GM10266 (cell line): ENCODE data around the gene DLL1.

Experiments used
- DNase-seq: peaks from one replicate; pipeline ENCODE4 v3.0.0; 2012; ENCODE audit errors: extremely low spot score
- TF ChIP-seq, protein P1 (sequence below): IDR thresholded peaks from 2 replicates; pipeline ENCODE4 v1.5.1; 2012; ENCODE audit warnings: mild to moderate bottlenecking, low read depth; ENCODE audit not compliant: control insufficient read depth, insufficient read depth; ENCODE audit errors: missing control alignments

DLL1 gene

GRCh38 chr6:170247178-170247701 lies 43.6 kb downstream of the DLL1 start:
- DNase-seq = no peak
- TF ChIP-seq, protein P1, sequence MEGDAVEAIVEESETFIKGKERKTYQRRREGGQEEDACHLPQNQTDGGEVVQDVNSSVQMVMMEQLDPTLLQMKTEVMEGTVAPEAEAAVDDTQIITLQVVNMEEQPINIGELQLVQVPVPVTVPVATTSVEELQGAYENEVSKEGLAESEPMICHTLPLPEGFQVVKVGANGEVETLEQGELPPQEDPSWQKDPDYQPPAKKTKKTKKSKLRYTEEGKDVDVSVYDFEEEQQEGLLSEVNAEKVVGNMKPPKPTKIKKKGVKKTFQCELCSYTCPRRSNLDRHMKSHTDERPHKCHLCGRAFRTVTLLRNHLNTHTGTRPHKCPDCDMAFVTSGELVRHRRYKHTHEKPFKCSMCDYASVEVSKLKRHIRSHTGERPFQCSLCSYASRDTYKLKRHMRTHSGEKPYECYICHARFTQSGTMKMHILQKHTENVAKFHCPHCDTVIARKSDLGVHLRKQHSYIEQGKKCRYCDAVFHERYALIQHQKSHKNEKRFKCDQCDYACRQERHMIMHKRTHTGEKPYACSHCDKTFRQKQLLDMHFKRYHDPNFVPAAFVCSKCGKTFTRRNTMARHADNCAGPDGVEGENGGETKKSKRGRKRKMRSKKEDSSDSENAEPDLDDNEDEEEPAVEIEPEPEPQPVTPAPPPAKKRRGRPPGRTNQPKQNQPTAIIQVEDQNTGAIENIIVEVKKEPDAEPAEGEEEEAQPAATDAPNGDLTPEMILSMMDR = no peak

- TF ChIP-seq, protein P1 = no peak
- DNase-seq = no peak
Measured at GRCh38 chr6:170245475-170245992, 45.3 kb downstream of the DLL1 start.

DNA sequence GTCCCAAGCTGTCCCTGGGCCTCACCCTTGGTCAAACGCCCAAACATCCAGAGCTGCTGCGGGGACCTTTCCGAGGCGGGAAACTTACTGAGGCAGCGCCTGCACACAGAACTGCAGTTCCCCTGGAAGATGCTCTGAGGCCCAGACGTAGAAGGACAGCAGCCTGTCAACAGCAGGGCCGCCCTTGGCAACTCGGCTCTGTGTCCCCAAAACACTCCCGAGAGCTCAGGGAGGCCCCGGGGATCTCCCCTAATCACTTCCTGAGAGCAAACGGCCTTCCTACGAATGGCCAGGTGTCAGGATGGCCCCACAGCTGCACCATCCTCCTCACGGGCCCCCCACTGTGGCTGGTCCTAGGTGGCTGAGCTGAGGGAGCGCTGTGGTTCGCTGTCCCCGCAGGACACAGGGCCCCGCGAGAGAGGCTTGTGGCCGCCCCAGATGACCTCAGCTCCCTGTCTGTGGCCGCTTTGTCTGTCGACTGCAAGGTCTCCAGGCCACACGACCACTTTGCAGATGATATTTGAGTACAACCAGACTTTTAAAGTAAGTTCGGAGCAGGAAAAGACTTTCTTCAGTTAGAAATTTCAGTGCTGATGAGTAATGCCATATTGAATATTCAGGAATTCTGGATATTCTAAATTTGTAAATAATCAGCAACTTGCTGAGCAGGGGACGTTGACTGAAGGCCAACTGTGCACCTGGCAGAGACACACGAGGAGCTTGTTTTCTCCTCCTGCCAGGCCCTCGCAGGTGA lies 46.0 kb downstream of the DLL1 start:
- no peak for DNase-seq
- TF ChIP-seq, protein P1 = no peak

DNA sequence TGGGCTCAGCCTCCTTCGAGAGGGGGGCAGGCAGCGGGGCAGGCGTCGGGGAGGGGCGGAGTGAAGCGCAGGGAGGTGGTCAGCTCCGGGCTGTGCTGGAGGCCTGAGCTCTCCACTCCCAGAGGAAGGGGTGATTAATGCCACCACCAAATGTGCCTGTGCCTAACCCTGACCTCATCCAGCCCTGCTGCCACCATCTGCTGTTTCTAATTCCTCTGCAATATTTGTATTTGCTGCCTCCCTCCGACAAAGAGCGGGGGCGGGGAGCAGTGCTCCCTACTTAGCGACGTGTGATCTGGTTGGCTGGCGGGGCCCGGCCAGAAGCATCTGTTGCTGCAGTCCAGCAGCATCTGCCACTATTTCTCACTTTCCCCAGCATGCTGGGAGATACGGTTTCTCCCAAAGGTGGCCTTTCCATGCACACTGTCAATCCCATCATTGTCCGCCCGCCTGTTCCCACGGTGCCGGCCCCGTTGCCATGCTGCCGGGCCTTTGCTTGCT lies 47.0 kb downstream of the DLL1 start:
- TF ChIP-seq, protein P1 = no peak
- no peak for DNase-seq

DNA sequence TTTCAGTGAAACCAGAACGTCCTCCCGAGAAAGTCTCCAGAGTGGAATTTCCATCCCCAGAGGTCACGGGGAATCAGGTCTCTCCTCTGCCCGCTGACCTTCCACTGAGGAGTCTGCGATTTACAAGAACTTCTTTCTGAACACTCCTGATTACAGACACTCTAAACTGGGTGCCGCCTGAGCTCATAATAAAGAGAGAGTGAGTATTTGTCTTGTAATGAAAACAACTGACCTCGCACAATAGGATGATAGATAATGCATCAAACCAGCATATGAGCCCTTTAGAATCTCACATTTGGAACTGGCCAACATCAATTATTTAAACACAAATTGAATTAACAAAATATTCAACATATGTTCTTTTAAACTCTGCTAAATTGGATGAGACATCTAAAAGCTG lies 47.5 kb downstream of the DLL1 start:
- TF ChIP-seq, protein P1 = no peak
- DNase-seq = no peak

DNA sequence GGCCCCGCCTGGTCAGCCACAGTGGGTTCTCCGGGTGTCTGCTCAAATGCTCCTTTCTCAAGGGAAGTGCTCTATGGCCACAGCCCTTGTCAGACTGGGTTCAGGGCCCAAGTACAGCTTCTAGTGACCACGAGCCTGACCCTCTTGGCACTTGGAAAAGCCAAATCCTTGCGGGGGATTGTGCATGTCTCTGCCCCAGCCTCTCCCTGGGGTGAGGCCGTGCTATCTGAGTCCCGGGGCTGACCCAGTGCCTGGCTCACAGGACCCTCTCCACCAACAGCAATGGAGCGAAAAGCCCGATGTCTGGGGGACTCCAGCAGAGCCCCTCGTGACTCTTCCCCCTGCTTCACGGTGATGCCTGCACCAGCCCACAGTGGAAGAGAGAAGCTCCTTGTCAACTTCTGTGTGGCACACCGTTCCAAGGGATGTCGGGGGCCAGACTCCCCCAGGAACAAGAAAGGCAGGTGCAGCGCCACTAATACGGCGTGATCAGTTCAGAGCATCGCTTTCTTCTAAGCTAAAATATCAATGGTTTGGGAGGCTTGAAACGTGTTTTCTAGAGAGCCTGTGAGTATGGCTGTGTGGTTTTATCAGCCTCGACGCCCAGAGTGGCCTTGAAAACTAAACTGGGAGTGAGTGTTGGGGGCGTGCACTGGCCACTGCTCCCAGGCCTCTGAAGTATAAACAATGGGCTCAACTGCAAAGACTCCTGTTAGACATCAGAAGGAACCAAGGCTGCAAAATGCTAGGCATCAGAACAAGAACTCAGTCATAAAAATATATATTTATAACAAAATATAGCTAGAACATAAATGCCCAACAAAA lies 51.9 kb downstream of the DLL1 start:
- TF ChIP-seq, protein P1 = no peak
- DNase-seq = no peak
